GM19193 (cell line): Measurements from ENCODE around the gene USP5.

ENCODE experiments used
- POLR2A ChIP-seq: IDR thresholded peaks from 4 replicates; pipeline ENCODE4 v1.6.1; 2011; ENCODE audit not compliant: insufficient read depth, insufficient read length; ENCODE audit errors: extremely low read depth

The USP5 gene

DNA sequence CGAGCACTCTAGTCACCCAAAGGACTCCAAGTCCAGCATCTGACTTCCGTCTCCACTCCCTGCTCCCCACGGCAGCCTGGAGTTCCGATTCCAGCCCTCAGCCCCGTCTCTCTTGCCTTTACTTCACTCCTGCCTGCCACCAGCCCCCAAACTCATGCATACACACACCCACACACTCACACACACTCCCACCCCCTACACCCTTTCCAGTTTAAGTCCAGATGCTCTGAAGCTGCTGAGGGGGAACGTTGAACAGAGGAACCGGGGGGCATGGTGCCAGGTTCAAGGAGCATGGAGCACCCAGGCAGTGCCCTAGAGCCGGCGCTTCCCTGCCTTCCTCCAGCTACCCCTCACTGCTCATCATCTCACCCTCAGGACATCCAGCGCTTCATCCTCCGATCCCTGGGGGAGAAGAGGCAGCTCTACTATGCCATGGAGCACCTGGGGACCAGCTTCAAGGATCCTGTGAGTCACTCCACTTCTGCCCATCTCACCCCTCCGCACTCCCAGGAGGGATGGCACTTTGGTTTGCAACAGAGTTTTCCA, 20.4 kb upstream of the USP5 start:
- TF ChIP-seq POLR2A = no peak

DNA sequence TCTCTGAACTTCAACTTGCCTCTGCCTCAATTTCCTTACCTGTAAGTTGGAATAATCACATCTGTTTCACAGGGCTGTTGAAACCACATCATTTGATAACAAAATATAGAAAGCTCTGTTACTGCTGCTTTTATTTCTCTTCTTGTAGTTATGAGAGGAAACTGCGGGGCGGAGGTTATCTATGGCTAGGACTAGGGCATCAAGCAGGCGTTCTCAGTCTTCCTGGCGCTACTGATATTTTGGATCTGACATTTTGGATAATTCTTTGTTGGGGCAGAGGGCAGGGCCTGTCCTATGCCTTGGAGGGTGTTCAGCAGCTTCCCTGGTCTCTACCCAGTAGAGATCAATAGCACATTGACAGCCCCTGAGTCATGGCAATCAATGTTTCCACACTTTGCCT, 19.8 kb upstream of the USP5 start:
- TF ChIP-seq POLR2A = no peak

DNA sequence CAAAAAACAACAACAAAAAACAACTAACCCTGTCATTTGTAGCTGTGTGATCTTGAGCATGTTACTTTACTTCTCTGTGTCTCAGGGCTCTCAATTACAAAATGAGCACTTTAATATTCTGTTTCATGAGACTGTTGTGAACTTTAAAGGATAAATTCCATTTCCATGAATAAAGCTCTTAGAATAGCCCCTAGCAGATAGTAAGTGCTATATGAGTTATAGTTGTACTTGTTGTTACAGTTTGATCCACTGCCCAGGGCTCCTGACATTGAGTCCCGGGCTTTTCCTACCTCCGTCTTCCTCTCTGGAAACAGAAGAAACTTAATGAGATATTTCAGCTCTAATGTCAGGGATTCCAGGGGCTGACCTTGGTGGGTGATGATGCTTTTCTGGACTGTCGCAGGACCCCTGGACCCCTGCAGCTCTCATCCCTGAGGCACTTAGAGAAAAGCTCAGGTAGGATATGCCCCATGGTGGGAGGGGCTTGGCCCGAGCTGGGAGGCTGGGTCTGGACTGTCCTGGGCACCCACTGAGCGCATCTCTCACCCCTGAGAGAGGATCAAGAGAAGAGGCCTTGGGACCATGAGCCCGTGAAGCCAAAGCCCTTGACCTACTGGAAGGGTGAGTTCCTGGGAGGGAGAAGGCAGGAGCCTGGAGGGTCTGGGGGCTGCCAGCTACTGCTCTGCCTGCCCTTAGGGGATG, 18.6 kb upstream of the USP5 start:
- TF ChIP-seq POLR2A = no peak

DNA sequence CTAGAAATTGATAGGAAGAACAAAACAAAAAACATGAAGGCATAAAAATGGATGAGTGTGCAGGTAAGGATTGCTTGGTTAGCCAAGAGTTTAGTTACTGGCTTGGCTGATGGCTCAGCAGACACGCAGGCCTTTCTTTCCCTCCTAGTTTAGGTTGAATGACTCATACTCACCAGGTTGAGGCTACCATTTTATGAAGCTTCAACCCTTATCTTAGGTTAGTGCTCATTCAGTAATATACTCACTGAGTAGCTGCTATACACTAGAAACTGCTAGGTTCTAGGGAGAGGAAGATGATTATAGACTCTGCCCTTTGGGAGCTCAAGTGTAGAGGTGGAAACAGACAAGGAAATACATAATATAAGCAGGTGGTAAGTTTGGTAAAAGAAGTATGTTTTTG, 17.7 kb upstream of the USP5 start:
- no peak for TF ChIP-seq POLR2A

DNA sequence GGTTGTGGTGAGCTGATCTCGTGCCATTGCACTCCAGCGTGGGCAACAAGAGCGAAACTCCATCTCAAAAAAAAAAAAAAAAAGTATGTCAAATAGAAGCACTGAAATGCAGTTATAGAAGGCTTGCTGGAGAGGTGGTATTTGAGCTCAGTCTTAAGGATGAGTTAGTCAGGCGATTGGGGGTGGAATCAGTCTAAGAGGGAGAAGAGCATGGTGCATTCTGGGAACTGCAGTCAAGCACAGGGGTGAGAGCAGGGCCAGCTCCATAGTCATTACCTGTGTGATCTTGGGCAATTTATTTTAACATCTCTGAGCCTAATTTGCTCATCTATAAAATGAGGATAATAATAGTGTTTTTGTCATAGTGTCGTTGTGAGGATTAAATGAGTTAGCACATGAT, 17.1 kb upstream of the USP5 start:
- TF ChIP-seq POLR2A = no peak

DNA sequence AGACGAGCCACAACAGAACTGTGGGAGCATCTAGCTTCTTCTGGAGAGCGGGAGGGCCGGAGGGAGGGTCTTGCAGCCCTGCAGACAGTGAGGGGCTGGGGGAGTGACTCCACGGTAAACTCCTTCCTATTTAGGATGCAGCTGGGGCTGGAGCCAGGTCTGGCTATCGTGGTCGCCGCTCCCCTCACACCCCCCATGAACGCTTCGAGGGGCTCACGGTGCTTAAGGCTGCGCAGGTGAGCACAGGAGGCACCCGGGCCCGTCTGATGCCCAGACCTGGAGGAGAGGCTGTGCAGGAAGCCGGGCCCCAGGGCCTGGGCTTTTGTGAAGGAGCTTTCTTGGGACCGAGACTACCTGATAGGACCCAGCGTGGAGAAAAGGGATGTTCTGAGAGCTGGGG, 15.1 kb upstream of the USP5 start:
- no peak for TF ChIP-seq POLR2A

DNA sequence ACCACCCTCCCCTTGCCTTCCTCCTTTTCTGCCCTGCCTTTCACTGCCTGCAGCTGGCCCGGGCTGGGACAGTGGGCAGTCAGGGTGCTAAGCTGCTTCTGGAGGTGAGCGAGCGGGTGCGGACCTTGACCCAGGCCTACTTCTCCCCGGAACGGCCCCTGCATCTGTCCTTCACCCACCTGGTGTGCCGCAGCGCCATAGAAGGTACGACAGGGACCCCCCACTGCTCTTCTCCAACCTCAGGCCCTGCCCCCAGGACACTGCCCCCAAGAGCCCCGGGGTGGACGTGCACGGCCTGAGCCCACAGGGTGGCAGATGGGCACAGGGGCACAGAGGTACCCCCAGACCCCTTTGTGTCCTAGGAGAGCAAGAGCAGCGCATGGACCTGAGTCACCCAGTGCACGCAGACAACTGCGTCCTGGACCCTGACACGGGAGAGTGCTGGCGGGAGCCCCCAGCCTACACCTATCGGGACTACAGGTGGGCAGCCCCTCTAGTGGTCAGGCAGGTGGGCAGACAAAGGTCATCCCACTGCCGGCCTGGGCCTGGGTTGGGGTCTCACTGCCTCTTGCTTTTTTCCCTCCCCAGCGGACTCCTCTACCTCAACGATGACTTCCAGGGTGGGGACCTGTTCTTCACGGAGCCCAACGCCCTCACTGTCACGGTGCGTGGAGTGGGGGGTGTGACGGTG, 14.4 kb upstream of the USP5 start:
- no peak for TF ChIP-seq POLR2A

DNA sequence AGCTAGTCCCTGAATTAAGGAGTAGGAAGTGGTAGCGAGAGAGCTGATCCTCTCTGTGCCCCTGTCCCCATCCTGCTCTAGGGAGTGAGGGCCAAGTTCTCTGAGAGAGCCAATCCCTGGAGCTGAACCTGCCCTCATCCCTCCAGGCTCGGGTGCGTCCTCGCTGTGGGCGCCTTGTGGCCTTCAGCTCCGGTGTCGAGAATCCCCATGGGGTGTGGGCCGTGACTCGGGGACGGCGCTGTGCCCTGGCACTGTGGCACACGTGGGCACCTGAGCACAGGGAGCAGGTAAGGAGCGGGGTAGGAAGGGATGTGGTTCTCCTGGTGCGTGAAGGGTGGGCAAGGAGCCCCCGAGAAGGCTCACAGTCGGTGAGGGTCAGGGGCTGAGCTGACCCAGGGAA, 13.1 kb upstream of the USP5 start:
- TF ChIP-seq POLR2A = no peak

DNA sequence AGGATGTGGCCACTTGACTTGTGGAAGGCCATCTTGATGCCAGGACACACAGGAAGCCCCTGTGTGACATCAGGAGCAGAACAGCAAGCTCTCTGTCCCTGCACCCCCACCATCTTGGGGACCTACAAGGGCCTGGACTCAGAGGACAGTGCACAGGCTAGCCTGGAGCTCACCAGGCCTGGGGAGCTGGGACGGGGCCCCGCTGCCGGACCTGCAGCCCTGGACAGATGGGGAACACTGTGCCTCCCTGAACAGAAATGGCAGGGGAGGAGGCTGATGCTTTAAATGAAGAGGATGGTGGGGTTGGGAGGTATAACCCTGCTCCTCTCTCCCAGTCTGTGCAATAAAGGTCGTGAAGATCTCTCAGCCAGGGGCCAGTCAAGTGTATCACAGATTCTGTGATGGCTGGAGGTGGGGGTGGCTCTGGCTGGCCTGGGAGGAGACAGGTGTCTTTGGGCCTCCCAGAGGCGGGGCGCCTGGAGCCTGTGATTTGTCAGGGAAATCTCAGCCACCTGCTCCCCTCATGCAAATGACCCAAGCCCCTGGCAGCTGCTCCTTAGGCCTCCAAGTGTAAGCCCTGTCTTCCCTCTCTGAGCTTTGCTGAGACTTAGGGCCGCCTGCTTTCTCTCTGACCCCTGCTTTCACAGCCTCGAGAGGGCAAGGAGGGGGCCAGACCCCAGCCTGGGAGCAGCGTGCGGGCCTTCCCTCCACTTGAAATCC, 12.3 kb upstream of the USP5 start:
- TF ChIP-seq POLR2A = peak; percentile 56

DNA sequence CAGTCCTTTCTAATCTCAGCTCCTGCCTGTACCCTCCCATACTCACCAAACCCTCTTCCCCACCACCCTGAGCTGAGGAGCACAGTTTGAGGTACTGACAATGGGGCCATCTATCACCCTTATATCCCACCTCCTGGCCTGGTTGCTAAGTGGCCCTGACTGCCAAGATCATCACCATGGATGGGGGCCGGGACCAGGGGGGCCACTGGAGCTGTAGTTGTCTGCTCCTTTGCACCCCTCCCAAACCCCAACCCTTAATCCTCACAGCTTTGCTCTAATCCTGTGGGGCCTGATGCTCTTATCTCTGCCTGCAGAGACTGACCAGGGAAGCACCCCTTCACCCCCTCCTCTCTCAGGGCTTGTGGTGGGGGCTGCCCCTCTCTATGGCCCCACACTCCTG, 11.6 kb upstream of the USP5 start:
- no peak for TF ChIP-seq POLR2A

DNA sequence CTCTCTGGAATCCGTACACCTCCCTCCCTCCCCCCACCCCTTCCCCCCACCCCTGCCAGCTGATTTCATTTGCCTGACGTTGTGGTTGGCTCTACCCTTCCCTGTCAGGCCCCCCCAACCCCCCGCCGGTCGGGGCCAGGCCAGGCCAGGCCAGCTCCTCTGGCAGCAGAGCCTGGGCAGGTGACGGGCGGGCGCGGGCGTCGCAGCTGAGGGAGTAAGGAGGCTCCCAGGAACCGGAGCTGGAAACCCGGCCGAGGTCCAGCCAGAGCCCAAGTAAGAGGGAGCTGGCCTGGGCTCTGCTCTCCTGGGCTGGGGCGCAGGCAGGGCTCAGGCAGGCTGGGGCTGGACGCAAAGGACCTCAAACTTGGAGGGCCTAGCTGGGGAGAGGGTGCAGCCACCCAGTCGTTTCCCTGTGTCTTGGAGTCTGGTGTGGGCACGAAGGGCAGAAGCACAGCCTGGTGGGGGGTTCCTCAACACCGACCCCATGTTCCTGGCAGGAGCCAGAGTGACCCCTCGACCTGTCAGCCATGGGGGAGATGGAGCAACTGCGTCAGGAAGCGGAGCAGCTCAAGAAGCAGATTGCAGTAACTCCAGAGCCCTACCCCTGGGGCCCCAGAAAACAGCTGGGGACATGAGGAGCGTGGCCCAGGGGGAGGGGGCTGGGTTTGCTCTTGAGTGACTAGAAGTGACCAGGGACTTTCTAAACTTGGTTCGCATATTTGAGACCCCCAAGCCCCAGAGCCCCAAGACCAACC, 11.0 kb upstream of the USP5 start, which contains the start of gene GNB3:
GNB3 (plus strand) TSS at position 165 of the 755 bp plus-strand sequence; CDS start at position 528, 363 bp downstream.
- TF ChIP-seq POLR2A = no peak

DNA sequence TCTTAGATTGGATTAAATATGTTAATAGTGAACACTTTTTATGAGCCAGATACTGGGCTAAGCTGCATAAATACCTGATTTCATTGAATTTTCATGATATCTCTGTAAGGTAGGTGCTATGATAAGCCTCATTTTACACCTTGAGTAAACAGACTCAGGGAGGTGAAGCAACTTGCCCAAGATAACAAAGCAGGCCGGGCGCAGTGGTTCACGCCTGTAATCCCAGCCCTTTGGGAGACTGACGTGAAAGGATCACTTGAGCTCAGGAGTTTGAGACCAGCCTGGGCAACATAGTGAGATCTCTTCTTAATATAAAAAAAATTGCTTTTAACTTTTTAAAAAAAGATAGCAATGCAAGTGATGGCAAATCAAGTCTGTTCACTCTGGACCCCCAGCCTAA, 9.9 kb upstream of the USP5 start:
- TF ChIP-seq POLR2A = no peak

DNA sequence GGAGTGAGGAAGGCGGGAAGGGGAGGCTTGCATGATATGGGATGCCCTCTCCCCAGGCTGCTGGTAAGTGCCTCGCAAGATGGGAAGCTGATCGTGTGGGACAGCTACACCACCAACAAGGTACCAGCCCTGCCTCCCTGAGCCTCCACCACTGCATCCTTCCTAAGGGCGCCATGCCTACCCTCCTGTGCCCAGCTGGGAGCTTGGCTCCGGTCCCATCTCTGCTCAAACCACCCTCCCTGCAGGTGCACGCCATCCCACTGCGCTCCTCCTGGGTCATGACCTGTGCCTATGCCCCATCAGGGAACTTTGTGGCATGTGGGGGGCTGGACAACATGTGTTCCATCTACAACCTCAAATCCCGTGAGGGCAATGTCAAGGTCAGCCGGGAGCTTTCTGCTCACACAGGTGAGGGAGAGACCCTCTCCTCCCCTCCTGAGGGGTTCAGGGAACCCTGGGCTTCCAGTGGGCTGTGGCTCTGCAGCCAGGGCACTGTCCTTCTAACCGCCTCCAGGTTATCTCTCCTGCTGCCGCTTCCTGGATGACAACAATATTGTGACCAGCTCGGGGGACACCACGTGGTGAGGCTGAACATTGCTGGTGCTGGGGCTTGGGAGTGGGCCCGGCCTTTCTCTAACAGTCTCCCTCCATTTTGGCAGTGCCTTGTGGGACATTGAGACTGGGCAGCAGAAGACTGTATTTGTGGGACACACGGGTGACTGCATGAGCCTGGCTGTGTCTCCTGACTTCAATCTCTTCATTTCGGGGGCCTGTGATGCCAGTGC, 8.6 kb upstream of the USP5 start:
- no peak for TF ChIP-seq POLR2A

DNA sequence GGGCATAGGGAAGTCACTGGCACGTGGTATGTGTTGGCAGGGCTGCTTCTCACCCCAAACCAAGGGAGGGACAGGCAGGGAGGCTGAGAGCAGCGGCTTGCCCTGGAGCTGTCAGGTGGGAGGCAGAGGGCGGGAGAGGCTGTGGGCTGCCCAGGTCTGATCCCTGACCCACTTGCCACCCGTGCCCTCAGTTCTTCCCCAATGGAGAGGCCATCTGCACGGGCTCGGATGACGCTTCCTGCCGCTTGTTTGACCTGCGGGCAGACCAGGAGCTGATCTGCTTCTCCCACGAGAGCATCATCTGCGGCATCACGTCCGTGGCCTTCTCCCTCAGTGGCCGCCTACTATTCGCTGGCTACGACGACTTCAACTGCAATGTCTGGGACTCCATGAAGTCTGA, 6.6 kb upstream of the USP5 start:
- TF ChIP-seq POLR2A = no peak
